ENCODE results near the gene CYP1B1.
"Not testable (repeated sequence)": the region's sequence is repeated elsewhere in the genome, so short reads cannot be mapped to it uniquely, and the experiment has no call there.

- TF ChIP-seq, protein P1, sequence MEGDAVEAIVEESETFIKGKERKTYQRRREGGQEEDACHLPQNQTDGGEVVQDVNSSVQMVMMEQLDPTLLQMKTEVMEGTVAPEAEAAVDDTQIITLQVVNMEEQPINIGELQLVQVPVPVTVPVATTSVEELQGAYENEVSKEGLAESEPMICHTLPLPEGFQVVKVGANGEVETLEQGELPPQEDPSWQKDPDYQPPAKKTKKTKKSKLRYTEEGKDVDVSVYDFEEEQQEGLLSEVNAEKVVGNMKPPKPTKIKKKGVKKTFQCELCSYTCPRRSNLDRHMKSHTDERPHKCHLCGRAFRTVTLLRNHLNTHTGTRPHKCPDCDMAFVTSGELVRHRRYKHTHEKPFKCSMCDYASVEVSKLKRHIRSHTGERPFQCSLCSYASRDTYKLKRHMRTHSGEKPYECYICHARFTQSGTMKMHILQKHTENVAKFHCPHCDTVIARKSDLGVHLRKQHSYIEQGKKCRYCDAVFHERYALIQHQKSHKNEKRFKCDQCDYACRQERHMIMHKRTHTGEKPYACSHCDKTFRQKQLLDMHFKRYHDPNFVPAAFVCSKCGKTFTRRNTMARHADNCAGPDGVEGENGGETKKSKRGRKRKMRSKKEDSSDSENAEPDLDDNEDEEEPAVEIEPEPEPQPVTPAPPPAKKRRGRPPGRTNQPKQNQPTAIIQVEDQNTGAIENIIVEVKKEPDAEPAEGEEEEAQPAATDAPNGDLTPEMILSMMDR (IDR thresholded peaks at IDR 0.05; ENCODE audit: low read length), result not testable (repeated sequence)
- TF ChIP-seq EZH2 (IDR thresholded peaks at IDR 0.05; ENCODE audit: borderline replicate concordance, low read length), result not testable (repeated sequence)
Observed at GRCh38 chr2:38111350-38111749, 35.4 kb upstream of the CYP1B1 start.

Measured in OCI-LY1 (cell line).